HuH-7 (cell line): ENCODE data around the gene ASH1L.
"Not testable (repeated sequence)": the region's sequence is repeated elsewhere in the genome, so short reads cannot be mapped to it uniquely, and the experiment has no call there.

ENCODE experiments used
- DNase-seq: peaks from one replicate; pipeline ENCODE4 v3.0.0; 2011; ENCODE audit warnings: low spot score

The ASH1L gene

DNA sequence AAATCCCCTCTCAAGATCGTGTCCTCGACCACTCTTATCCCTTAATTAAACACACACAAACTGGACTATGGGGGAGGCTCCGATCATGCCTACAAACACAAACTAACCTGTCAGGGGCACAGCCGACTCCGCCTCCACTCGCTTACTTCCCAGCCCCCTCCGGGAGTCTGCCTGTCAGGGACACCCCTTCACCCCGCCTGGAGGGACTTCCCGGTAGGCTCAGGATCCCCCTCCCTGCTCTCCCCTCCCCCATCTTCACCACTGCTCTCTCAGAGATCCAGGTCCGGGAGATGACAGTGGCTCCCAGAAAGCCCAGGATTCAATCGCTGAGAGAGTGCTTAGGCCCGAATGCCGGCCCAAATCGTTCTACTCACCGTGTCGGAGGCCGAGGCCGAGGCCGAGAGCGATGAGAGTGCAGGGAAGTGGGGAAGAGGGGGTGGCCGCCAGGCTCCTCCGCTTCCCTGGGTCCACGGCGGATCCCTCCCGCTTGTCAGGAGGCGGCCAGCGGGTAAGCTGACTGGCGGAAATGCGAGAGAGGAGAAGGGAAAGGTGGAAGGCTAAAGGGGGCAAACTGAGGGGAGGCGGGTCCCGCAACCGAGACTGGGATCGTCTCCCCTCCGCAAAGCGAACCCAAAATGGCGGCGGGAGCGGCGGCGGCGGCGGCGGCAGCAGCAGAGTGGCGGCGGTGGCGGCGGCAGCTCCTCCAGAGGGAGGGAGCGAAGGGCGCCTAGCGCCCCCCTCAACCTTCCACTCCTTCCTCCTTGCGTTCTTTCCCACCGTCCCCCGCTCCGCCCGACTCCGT, 623 bp downstream of the ASH1L start:
- peak; percentile 40 for DNase-seq

DNA sequence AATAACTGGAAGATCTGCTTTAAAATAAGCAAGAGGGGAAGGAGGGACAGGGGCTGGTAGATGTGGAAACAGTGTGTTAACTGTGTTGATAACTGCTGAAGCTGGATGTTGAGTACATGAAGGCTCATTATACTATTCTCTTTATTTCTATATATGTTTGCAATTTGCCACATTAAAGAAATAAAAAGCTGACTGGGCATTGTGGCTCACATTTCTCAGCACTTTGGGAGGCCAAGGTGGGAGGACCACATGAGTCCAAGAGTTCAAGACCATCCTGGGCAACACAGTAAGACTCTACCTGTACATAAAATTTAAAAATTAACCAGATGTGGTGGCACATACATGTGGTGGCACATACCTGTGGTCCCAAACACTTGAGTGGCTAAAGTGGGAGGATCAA, 6.7 kb downstream of the ASH1L start:
- DNase-seq: no peak

DNA sequence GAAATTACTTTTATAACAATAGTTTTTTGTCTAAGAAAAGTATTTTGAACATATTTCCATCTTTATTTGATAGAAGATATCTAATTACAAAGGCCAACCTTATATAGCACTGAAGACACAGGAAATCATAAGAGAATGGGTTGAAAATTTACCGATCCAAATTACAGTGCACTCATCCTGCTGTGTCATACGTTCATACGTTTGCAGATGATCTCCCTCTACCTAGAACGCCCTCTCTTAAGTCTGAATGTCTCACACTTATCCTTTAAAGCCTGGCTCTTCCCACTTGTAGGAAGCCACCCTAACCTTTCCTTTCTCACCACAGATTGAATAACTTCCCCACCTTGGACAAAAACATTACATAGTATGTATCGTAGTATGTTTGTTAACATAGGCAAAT, 9.3 kb downstream of the ASH1L start:
- DNase-seq: no peak

DNA sequence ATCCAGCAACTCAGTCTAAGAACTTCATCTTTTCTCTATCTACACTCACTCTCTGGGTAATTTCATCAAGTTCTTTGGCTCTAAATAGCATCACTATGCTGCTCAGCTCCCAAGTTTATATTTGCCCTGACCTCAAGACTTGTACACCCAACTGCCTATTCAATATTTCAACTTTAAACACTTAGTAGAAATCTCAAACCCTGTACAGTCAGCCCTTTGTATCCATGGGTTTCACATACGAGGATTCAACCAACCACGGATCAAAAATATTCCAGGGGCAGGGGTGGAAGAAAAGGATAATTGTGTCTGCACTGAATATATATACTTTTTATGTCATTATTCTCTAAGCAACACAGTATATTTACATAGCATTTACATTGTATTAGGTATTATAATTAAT, 13.9 kb downstream of the ASH1L start:
- DNase-seq: no peak

DNA sequence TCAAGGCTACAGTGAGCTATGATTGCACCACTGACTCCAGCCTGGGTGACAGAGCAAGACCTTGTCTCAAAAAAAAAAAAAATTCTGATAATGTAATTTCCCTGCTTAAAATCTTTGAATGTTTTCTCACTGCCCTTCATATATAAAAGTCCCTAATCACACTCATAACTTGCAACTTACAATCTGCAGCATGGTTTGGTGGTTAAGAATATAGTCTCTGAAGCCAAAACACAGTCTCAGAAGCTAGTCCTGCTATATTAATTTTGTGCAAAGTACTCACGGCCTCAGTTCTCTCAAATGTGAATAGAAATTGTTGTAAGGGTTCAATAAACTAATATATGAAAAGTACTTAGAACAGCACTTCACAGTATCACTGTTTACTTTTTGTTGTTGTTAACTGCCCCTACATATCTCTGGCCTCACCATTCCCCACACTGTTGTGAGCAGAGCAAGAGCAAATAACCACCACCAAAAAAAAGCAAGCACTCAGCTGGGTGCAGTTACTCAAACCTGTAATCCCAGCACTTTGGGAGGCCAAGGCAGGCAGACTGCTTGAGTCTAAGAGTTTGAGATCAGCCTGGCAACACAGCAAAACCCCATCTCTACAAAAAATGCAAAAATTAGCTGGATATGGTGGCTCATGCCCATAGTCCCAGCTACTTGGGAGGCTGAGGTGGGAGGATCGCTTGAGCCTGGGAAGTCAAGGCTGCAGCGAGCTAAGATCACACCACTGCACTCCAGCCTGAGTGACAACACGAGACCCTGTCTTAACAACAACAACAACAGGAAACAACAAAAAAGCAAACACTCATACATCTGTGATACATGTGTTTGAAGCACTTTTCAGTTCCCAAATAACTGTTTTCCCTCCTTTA, 22.4 kb downstream of the ASH1L start:
- no peak for DNase-seq

DNA sequence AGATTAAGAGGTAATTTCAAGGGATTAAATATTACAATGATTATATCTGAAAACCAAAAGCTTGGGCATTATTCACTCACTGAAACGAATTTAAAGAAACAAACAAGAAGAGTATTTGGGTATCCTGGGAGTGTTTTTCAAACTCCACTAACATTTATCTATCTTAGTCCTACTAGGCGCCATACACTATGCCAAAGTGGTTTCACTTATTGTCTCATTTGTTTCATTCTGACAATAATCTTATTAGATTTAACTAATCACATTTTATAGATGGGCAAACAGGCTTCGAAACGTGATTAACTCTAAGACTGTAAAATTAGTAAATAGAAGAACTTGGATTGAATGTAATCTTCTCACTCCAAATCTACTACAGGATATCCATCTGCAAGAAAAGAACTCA, 25.4 kb downstream of the ASH1L start:
- DNase-seq: no peak

DNA sequence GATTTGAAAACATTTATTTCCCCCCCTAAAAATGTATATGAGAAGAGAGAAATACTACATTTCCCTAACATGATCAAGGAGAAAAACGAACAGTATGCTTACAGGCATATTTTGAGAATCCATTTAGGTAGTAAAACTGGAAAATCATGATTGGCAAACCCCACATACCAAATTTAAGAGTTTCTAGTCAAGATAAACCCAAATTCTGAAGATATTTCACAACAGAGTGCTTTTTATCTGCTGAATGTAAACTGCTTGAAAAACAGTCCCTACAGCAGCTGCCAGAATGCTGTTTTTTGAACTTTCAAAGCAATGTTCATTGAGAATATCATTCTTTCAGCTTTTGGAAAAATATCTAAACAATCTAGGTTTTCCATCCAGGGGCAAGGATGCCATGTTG, 31.0 kb downstream of the ASH1L start:
- no peak for DNase-seq

DNA sequence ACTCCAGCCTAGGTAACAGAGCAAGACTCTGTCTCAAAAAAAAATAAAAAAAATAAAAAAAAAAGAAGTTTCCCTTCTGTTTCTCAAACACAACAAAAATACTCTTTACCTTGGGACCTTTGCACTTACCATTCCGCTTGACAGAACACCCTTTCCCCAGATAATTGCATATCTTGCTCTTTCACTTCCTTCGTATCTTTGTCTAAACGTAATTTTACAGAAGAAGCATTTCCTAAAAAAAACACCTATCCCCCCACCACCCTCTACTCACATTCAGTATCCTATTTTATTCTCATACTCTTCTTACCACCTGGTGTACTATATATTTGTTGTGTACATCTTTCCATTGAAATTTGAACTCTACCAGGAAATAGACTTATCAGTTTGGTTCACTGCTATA, 32.7 kb downstream of the ASH1L start:
- DNase-seq: no peak

DNA sequence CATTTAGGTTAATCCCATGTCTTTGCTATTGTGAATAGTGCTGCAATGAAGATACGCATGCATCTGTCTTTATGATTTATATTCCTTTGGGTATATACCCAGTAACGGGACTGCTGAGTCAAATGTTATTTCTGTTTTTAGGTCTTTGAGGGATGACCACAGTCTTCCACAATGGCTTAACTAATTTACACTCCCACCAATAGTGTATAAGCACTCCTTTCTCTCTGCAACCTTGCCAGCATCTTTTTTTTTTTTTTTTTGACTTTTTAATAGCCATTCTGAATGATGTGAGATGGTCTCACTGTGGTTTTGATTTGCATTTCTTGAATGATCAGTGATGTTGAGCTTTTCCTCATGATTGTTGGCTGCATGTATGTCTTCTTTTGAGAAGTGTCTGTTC, 33.5 kb downstream of the ASH1L start:
- DNase-seq: no peak

DNA sequence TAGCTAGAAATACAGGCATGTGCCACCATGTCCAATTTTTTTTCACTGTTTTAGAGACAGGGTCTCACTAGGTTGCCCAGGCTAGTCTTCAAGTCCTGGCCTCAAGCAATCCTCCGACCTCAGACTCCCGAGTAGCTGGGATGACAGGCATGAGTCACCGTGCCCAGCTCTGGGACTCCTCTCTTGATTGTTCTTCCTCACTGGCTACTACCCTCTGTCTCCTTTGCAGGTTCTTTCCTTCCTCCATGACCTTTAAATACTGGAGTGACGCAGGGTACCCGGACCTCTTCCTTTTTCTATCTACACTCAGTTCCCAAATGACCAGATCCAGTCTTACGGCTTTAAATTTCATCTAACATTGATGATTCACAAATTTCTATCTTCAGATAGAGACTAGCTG, 34.9 kb downstream of the ASH1L start:
- no peak for DNase-seq

DNA sequence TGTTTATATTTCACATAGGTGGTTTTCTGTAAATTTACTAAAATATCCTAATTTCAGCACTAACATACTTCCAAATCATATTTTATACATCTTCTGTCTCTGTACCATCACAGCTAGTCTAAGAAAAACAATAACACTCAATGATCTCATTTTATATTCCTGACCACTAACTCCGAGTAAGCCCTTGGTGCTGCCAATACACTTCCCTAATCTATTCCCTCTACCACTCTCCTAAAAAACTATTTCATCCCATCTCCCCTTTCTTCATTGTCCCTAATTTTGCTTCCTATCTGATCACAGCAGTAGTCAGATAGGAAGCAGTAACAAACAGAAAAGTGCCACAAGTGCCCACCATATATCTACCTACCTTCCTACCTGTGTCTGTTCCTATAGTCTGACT, 36.2 kb downstream of the ASH1L start:
- DNase-seq: no peak

DNA sequence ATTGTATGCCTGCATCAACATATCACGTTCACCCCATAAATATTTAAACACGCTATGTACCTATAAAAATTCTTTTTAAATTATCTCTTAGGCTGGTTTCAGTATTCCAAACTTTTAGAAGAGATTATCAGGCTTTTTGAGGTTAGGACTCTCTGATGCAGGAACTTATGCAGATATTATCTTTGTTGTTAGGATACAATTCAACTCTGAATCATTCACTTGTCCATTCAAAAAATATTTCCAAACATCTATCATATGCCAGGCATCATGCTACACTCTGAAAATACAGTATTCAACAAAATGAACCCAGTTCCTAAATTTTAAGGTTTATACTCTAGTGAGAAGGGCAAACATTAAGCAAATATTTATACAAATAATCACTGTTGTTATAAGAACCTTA, 40.5 kb downstream of the ASH1L start:
- no peak for DNase-seq

DNA sequence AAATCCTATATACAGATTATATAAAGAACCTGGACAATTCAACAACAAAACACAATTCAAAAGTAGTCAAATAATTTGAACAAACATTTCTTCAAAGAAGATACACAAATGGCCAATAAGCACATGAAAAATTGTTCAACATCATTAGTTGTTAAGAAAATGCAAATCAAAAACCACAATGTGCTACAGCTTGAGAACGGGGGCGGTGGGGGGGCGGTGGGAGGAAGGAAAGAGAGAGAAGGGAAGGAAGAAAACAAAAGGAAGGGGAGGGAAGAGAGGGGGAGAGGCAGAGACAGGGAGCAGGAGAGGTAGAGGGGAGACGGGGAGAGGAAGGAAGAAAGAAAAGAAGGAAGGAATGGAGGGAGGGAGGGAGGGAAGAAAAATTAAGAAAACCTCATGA, 44.1 kb downstream of the ASH1L start:
- no peak for DNase-seq

DNA sequence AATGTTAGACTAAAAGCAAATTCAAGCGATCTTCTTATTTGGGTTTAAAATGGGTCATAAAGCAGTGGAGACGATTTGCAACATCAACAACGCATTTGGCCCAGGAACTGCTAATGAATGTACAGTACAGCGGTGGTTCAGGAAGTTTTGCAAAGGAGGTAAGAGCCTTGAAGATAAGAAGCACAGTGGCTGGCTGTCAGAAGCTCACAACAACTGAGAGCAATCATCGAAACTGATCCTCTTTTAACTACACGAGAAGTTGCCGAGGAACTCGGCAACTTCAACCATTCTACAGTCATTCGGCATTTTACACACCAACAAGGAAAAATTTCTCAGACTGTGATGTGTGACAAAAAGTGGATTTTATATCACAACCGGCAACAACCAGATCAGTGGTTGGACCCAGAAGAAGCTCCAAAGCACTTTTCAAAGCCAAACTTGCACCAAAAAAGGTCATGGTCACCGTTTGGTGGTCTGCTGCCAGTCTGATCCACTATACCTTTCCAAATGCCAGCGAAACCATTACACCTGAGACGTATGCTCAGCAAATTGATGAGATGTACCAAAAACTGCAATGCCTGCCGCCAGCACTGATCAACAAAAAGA, 47.9 kb downstream of the ASH1L start:
- DNase-seq: no peak

DNA sequence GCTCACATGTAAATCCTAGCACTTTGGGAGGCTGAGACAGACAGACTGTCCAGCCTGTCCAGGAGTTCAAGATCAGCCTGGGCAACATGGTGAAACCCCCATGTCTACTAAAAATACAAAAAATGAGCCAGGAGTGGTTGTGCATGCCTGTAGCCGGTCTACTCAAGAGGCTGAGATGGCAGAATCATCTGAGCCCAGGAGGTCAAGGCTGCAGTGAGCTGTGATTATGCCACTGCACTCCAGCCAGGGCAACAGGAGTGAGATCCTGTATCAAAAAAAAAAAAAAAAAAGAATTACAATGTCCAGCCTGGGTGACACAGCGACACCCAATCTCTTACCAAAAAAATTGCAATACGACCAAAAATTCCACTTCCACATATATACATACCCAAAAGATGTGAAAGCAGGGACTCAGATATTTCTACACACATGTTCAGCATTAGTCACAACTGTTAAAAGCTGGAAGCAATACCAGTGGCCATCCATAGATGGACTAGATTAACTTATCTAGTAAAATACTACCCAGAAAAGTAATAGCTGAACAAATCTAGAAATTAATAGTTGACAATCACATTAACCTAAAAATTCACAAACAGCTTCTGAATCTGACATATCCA, 49.2 kb downstream of the ASH1L start:
- no peak for DNase-seq

DNA sequence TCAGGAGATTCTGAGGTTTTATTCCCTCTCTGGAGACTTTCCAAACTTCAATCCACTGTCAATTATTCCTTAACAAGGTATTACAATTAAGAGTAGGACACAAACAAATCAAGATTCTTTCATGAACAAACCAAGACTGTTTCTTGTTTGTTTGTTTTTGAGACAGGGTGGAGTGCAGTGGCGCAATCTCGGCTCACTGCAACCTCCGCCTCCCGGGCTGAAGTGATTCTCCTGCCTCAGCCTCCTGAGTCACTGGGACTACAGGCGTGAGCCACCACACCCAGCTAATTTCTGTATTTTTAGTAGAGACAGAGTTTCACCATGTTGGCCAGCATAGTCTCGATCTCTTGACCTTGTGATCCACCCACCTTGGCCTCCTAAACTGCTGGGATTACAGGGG, 51.2 kb downstream of the ASH1L start:
- DNase-seq: not testable (repeated sequence)

DNA sequence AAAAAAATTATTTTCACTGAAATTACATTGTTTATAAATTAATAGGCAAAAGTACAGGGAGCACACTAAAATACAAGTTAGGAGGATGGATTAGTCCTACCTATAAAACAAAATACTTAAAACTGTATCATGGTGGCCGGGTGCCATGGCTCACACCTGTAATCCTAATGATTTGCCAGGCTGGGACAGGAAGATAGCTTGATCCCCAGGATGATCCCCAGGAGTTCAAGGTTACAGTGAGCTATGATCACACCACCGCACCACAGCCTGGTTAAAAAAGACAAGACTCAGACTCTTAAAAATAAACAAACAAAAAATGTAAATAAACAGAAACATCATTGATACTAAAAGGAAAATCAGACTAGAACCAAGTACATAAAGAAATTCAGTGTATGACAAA, 53.5 kb downstream of the ASH1L start:
- DNase-seq: no peak

DNA sequence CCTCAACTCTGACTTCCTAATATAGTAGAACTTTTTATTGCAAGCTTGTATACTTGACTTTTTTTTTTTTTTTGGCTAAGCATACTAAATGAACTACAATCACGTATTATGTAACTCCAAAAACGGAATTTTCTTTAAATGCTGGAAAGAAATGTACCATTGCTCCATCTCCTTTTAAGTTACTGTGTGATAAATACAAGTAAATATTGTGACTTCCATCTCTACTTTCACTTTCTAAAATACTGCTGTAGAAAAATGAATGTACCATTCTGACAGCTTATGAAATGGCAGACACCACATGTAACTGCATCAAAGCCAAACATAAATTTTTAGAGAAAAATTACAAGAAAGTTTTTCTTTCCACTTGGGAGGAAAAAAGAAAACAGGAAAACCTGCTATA, 54.7 kb downstream of the ASH1L start:
- no peak for DNase-seq

DNA sequence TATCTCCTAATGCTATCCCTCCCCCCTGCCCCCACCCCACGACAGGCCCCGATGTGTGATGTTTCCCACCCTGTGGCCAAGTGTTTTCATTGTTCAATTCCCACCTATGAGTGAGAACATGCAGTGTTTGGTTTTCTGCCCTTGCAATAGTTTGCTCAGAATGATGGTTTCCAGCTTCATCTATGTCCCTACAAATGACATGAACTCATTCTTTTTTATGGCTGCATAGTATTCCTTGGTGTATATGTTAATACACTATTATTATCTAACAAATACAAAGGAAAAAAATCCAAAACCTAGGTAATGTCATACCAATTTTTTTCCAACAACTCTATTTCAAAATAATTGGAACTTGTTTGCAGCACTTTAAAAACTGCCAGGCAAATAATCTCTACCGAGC, 56.6 kb downstream of the ASH1L start:
- not testable (repeated sequence) for DNase-seq

DNA sequence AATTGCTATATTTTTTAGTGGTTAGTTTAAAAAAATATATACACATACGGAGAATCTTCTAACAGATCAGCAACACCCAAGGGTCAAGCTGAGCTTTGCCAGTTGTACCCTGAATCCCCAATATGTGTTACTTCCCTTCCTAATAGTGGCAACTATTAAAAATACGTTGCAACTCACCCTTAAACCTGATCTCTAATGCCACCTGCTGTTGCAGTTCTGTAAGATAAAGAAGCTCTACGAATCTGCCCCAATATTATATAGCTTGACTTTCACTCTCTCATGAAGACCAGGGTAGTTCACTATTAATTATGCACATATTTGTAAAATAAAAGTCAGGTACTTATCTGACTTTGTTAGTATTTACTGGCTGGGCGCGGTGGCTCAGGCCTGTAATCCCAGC, 58.4 kb downstream of the ASH1L start:
- DNase-seq: peak; percentile 19

DNA sequence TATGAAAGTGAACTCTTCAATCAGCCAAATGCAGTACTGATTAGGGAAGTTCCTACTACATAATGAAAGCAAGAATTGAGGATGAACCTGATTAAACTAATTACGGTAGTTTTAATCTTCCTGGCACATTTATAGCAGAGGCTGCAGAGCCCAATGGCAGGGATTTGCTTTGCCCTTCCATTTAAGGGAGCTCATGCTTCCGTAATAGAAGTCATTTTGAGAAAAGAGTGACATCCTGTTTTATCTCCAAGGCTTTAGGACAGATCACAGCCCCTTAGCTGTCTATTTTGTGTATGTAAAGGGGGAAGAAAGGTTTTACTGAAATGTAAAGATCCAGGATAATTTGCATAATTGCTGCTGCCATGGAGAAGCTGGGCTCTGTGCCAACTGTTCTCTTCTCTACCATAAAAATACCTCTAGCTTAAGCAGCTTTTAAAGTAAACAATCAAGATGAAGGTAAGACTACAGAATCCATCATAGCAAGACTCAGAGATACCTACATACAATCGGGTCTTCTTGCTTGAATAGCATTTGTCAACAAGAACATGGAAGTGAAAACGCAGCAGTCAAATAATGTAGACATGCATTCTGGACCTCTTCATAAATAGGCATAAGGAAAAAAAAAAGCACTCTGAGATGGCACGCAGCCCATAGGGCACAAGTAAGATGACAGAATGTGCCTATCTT, 62.5 kb downstream of the ASH1L start:
- peak; percentile 25 for DNase-seq

DNA sequence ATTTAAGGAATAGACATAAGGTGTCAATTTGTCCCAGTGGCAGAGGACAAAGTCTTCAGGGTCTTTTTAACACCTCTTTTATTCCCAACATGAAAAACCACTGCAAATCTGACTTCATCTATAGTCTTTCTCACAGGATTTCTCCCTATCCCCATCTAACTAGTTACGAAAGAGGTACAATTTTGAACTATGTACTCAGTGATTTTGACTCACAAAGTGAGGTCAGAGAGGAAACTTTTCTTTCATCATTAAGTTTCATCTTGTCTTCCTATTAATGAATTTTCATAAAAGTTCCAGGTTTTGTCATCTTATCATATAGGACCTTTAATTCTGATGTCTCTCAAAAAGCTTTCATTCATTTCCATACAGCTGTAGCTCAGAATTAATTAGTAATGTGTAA, 63.3 kb downstream of the ASH1L start:
- no peak for DNase-seq
